GM23248 (cell line): ENCODE results near the gene KCNQ5. TPM values are rescaled to one million over a fixed set of nuclear protein-coding genes. Genes with fewer than 3 reads are reported as not detected.

Experiments
- DNase-seq: peaks from one replicate; pipeline ENCODE4 v3.0.0-alpha.2; 2015
- H2AFZ ChIP-seq: fragments of 200-600 bp; sonication (generic); 2 replicates; pipeline ENCODE4 v1.6.1; 2016; ENCODE audit warnings: antibody characterized with exemption
- H3F3A ChIP-seq: fragments of 200-600 bp; sonication (generic); 2 replicates; pipeline ENCODE4 v1.6.1; 2016; ENCODE audit warnings: mild to moderate bottlenecking, antibody characterized with exemption, mixed run types; ENCODE audit not compliant: insufficient read depth
- H3K27ac ChIP-seq: fragments of 200-600 bp; sonication (generic); 2 replicates; pipeline ENCODE4 v1.5.1; 2016; ENCODE audit warnings: mild to moderate bottlenecking
- H3K27me3 ChIP-seq: fragments of 200-600 bp; sonication (generic); replicated peaks from 2 replicates; pipeline ENCODE4 v1.6.1; 2016; ENCODE audit warnings: mild to moderate bottlenecking; ENCODE audit not compliant: insufficient read depth
- H3K36me3 ChIP-seq: fragments of 200-600 bp; sonication (generic); 2 replicates; pipeline ENCODE4 v1.6.1; 2016; ENCODE audit warnings: low read depth, mild to moderate bottlenecking
- H3K4me1 ChIP-seq: fragments of 200-600 bp; sonication (generic); 2 replicates; pipeline ENCODE4 v1.6.1; 2016; ENCODE audit warnings: mild to moderate bottlenecking; ENCODE audit not compliant: insufficient read depth
- H3K4me2 ChIP-seq: fragments of 200-600 bp; sonication (generic); one replicate; pipeline ENCODE4 v1.6.1; 2016; ENCODE audit warnings: mild to moderate bottlenecking; ENCODE audit not compliant: unreplicated experiment
- H3K4me3 ChIP-seq: fragments of 200-600 bp; sonication (generic); 2 replicates; pipeline ENCODE4 v1.5.1; 2016; ENCODE audit warnings: mild to moderate bottlenecking
- H3K79me2 ChIP-seq: fragments of 200-600 bp; sonication (generic); 2 replicates; pipeline ENCODE4 v1.6.1; 2016; ENCODE audit warnings: mild to moderate bottlenecking; ENCODE audit not compliant: insufficient read depth
- H3K9ac ChIP-seq: fragments of 200-600 bp; sonication (generic); 2 replicates; pipeline ENCODE4 v1.6.1; 2016; ENCODE audit warnings: mild to moderate bottlenecking
- H3K9me2 ChIP-seq: fragments of 200-600 bp; sonication (generic); 2 replicates; pipeline ENCODE4 v1.6.1; 2016; ENCODE audit warnings: mixed run types, mild to moderate bottlenecking, moderate library complexity; ENCODE audit not compliant: insufficient read depth
- H3K9me3 ChIP-seq: fragments of 200-600 bp; sonication (generic); one replicate; pipeline ENCODE4 v1.6.1; 2017; ENCODE audit warnings: low read depth
- H4K20me1 ChIP-seq: fragments of 200-600 bp; sonication (generic); 2 replicates; pipeline ENCODE4 v1.6.0; 2016; ENCODE audit not compliant: insufficient read depth
- EZH2 ChIP-seq: fragments of 200-600 bp; sonication (generic); IDR thresholded peaks from 2 replicates; pipeline ENCODE4 v1.6.1; 2018; ENCODE audit warnings: antibody characterized with exemption, mild to moderate bottlenecking; ENCODE audit not compliant: insufficient read depth, poor library complexity, severe bottlenecking
- EZH2phosphoT487 ChIP-seq: fragments of 200-600 bp; sonication (generic); IDR thresholded peaks from 2 replicates; pipeline ENCODE4 v1.6.1; 2018; ENCODE audit warnings: antibody characterized with exemption, moderate library complexity, mild to moderate bottlenecking, low read depth; ENCODE audit not compliant: insufficient read depth
- WGBS, 2 experiments: methylation state at CpG; one replicate each; pipeline ENCODE4 v1.1.6; 2015 to 2017; ENCODE audit warnings: low lambda C conversion rate in 2 of 2, low coverage in 1 of 2; ENCODE audit errors: missing lambda C conversion rate in 2 of 2; 5-methylcytosine and 5-hydroxymethylcytosine counted together
- in situ Hi-C: fragments of 300-500 bp; cut with MboI; formaldehyde crosslinking; loops from 2 replicates; pipeline ENCODE4 v1.15.0; 2020
- polyA plus RNA-seq: library from polyadenylated mRNA; unstranded; fragments of >200 nt; fragmentation: Nextera tagmentation; extraction: Ambion mirVana; gene quantifications from 2 replicates; pipeline ENCODE4 v1.2.1, GENCODE V29; 2016
- total RNA-seq: library from RNA; depleted of rRNA; stranded (reverse); fragments of >200 nt; shearing (Covaris generic); gene quantifications from 2 replicates; pipeline ENCODE4 v1.2.3, GENCODE V29; 2014

The KCNQ5 gene
- total and polyA plus RNA-seq, 2 experiments from 2014 or later = 5.7 to 10.8 TPM

DNA sequence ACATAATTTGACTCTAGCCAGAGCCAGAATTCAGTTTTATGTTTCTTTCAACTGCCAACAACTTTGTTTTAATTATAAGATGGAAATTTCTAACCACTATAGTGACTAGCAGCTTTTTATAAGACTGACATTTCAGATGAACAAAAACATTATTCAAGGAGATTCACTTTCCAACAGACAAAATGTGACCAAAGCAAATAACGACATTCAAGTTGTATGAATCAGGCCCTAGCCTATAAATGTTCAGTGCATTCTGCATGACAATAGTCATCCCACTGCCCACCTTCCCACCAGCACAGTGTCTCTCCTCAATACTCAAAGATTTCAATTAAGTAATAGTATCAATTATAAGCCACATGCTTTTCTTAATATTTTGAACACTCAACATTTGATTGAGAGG, 402.7 kb downstream of the KCNQ5 start:
- Histone ChIP-seq H2AFZ (no peak overlapping the region), H3K27ac (no peak overlapping the region), H3K4me3 (no peak overlapping the region), H3F3A (no peaks in the 10 kb centered on the region), H3K4me2 (peak overlapping the region; percentile 5), H3K36me3 (no peaks in the 10 kb centered on the region), H4K20me1 (no peaks in the 10 kb centered on the region), H3K9ac (no peak overlapping the region), H3K27me3 (no peaks in the 10 kb centered on the region), H3K9me2 (no peaks in the 10 kb centered on the region), H3K79me2 (no peaks in the 10 kb centered on the region), H3K9me3 (no peaks in the 10 kb centered on the region), H3K4me1 (peaks cover 11% of the 10 kb centered on the region)
- peak; percentile 58 for DNase-seq
- TF ChIP-seq EZH2phosphoT487 (no peak), EZH2 (no peak)
- in situ Hi-C loops = no loop called here
- 4 to 8% methylated on average over 1 of the region's 1 CpG for WGBS, 2 experiments

DNA sequence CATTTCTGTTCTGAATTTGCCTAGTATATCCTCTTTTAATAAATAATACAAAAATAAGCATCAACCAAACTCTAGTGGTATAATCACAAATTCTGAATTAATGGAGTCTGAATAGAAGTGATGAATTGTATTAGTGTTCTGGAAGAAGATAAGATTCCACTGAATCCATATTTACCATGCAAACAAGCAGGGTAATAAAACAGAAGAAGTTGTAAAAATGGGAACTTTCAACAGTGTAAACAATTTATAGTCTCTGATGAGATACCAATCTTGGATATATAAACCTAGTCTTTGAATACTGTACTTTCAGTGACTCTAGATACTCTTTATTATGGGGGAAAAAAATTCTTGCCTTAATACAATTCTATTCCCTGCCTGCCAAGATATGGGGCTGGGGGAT, 405.8 kb downstream of the KCNQ5 start:
- Histone ChIP-seq H3F3A (peaks cover 3% of the 10 kb centered on the region; the same call in 1 of the 2 replicates), H3K4me2 (no peak overlapping the region)
- in situ Hi-C loops = no loop called here

DNA sequence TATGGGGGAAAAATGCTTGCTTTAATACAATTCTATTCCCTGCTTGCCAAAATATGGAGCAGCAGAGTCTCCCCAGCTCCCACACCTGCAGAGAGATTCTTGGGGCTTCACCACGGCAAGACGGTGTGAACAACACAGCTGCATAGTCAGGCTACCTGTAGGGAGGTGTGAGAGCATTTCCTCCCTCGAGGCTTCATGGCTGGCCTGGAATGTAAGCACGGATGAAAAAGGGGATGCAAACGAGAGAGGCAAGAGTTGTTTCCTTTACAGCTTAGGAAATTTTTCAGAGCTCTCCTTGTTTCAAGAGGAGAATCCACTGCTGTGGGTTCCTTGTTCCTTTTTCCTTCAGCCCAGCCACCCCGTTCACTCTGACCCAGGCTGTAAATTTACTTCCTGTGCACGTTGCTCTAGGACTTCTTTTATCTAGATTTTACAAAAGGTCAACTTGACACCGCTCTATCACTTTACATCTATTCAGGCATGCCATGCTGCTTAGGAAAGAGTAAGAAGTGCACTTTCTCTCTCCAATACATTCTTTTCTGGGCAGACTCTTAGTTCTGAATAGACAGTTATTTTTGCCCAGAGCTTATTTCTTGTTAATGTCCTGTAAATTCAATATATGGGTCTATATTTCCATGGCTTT, 406.4 kb downstream of the KCNQ5 start:
- H3K4me2 ChIP-seq = no peak overlapping the region
- in situ Hi-C loops = no loop called here
- TF ChIP-seq EZH2phosphoT487 = no peak
- no peak for TF ChIP-seq EZH2
- H3K27me3 ChIP-seq = no peaks in the 10 kb centered on the region
- H3K9ac ChIP-seq = no peak overlapping the region
- H2AFZ ChIP-seq = no peak overlapping the region
- no peaks in the 10 kb centered on the region for H3K36me3 ChIP-seq
- H3K79me2 ChIP-seq = no peaks in the 10 kb centered on the region
- no peak for DNase-seq
- peaks cover 40% of the 10 kb centered on the region for H3K4me1 ChIP-seq
- no peaks in the 10 kb centered on the region for H3K9me3 ChIP-seq
- H3K27ac ChIP-seq = no peak overlapping the region
- WGBS, 2 experiments = 46 to 47% methylated on average over 8 of the region's 8 CpGs
- H3F3A ChIP-seq = peaks cover 3% of the 10 kb centered on the region; the same call in 1 of the 2 replicates
- H3K4me3 ChIP-seq = no peak overlapping the region
- no peaks in the 10 kb centered on the region for H3K9me2 ChIP-seq
- H4K20me1 ChIP-seq = no peaks in the 10 kb centered on the region

More for the DNA sequence above, 405.8 kb downstream of the KCNQ5 start:
- H4K20me1 ChIP-seq = no peaks in the 10 kb centered on the region
- H3K27me3 ChIP-seq = no peaks in the 10 kb centered on the region
- no peak for DNase-seq
- no peak overlapping the region for H3K9ac ChIP-seq
- H3K36me3 ChIP-seq = no peaks in the 10 kb centered on the region
- TF ChIP-seq EZH2 = no peak
- no peak for TF ChIP-seq EZH2phosphoT487
- no peaks in the 10 kb centered on the region for H3K79me2 ChIP-seq
- H3K9me3 ChIP-seq = no peaks in the 10 kb centered on the region
- H2AFZ ChIP-seq = no peak overlapping the region
- no peaks in the 10 kb centered on the region for H3K9me2 ChIP-seq
- peaks cover 35% of the 10 kb centered on the region for H3K4me1 ChIP-seq
- no peak overlapping the region for H3K27ac ChIP-seq
- H3K4me3 ChIP-seq = no peak overlapping the region

DNA sequence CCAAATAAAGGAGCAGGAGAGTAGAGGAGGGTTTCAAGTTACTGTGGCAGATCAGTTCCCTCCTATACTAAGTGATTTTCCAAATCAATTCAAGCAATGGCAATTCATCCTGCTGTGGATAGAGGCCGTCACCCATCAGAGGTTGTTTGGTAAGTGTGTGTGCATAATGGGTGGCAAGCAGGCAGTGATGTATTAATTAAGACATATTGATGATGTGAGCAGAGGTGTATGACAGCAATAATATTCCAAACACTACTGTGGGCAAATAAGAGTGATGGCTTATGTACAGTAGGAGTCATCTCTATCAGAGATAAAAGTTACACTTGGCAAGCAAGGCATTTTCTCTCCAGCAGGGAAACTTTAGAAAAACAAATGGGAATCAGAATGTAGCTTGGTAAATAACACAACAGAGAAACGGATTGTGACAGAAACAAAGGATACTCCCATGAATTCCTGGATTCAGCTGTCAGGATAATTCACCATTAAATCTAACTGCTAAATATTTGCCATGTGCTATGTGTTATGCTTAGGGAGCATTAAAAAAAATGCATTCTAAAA, 407.1 kb downstream of the KCNQ5 start:
- no peaks in the 10 kb centered on the region for H4K20me1 ChIP-seq
- H3K36me3 ChIP-seq = no peaks in the 10 kb centered on the region
- no peak overlapping the region for H3K27ac ChIP-seq
- H3K9me3 ChIP-seq = no peaks in the 10 kb centered on the region
- H3K27me3 ChIP-seq = no peaks in the 10 kb centered on the region
- H3K79me2 ChIP-seq = no peaks in the 10 kb centered on the region
- H3K9me2 ChIP-seq = no peaks in the 10 kb centered on the region
- in situ Hi-C loops = no loop called here
- H3K9ac ChIP-seq = no peak overlapping the region
- TF ChIP-seq EZH2 = no peak
- TF ChIP-seq EZH2phosphoT487 = no peak
- no peak overlapping the region for H3K4me3 ChIP-seq
- peaks cover 40% of the 10 kb centered on the region for H3K4me1 ChIP-seq
- H3K4me2 ChIP-seq = no peak overlapping the region
- H2AFZ ChIP-seq = no peak overlapping the region
- DNase-seq = no peak
- peaks cover 3% of the 10 kb centered on the region; the same call in 1 of the 2 replicates for H3F3A ChIP-seq
- WGBS, 2 experiments = 60 to 65% methylated on average over 2 of the region's 2 CpGs

DNA sequence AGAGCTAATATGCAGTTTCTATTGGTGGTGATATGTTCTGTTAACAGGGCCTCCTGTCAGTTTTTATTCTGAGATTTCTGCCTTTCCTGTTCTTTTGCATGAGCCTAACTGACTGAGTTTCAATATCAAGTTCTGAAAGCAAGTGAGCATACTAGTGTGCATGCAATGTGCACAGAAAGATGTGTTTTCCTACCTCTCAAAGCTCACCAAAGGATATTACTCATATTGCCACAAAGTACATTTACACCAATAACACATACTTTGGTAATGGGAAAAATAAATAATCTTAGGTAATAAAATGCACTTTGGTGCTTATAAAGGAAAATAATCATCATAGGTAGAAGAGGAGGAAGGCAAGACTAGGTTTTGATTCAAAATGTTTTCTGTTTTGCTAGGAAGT, 408.4 kb downstream of the KCNQ5 start:
- H3K27me3 ChIP-seq = no peaks in the 10 kb centered on the region
- H3K4me3 ChIP-seq = no peak overlapping the region
- no peak overlapping the region for H3K27ac ChIP-seq
- peaks cover 3% of the 10 kb centered on the region; the same call in 1 of the 2 replicates for H3F3A ChIP-seq
- no peaks in the 10 kb centered on the region for H3K36me3 ChIP-seq
- no peaks in the 10 kb centered on the region for H3K9me3 ChIP-seq
- H4K20me1 ChIP-seq = no peaks in the 10 kb centered on the region
- H3K4me1 ChIP-seq = peaks cover 29% of the 10 kb centered on the region
- no peak for TF ChIP-seq EZH2phosphoT487
- no peak for TF ChIP-seq EZH2
- H3K9ac ChIP-seq = no peak overlapping the region
- no peaks in the 10 kb centered on the region for H3K79me2 ChIP-seq
- in situ Hi-C loops = no loop called here
- H2AFZ ChIP-seq = no peak overlapping the region
- DNase-seq = no peak
- no peaks in the 10 kb centered on the region for H3K9me2 ChIP-seq
- no peak overlapping the region for H3K4me2 ChIP-seq
